OCI-LY1 (cell line): ENCODE data around the gene PTP4A2.

Experiments
- CTCF ChIP-seq: fragments of 200-600 bp; sonication (generic), shearing (Covaris generic); IDR thresholded peaks from 2 replicates; pipeline ENCODE4 v1.5.1; 2017; ENCODE audit warnings: mild to moderate bottlenecking, antibody characterized with exemption, low read length, moderate library complexity, mixed read lengths
- EZH2 ChIP-seq: fragments of 200-600 bp; sonication (generic), shearing (Covaris generic); IDR thresholded peaks from 2 replicates; pipeline ENCODE4 v1.8.0; 2017; ENCODE audit warnings: borderline replicate concordance, mixed run types, mild to moderate bottlenecking, antibody characterized with exemption, low read length, moderate library complexity, mixed read lengths

DNA sequence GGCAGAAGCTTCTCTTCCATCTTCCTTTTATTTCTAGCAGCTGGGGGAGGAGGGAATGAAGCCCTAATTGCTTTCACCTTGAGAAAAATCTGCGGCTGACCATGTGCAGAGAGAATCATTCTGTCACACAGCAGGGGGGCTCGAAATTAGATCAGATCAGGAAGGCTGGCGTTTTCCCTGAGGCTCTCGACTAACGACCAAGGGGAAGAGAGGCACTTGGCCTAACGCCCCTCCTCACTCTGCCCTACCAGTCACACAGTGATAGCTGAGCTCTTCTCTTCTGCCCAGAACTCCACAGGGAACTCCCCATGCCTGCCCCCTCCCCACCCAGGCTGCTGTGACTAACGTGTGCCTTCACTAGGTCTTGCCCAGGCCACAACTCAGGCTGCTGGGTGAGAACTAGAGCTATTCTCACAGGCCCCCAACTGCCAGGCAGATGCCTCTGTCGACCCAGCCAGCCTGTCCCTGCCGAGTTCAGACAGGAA, 49.0 kb upstream of the PTP4A2 start:
- TF ChIP-seq CTCF (no peak), EZH2 (no peak)
